ENCODE data around the gene AREL1. TPM values are rescaled to one million over a fixed set of nuclear protein-coding genes. Genes with fewer than 3 reads are reported as not detected.
A peak's percentile ranks its signal among the peaks of the same experiment; 100 is the strongest.

The AREL1 gene
- polyA plus RNA-seq, 12 donors, result 15.4 to 25.0 (median 19.9) TPM; not detected in 1

DNA sequence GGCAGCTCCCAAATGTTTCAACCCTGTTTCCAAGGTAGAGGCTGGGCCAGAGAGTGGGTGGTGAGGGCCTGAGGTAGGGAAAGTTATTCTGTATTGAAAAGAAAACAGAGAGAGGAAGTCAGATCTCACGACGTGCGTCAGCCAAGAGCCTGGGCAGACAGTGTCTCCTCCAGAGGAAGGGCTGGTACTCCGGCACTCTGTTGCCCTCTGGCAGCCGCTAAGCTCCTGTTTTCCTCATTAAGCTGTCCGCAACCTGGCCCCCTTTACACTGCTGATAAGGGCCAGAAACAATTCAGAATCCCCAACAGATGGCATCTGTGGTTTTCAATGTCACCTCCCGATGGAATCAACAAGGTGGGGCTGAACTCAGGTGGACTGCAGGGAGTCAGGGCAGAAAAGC, 74.8 kb downstream of the AREL1 start:
- DNase-seq, result no peak

DNA sequence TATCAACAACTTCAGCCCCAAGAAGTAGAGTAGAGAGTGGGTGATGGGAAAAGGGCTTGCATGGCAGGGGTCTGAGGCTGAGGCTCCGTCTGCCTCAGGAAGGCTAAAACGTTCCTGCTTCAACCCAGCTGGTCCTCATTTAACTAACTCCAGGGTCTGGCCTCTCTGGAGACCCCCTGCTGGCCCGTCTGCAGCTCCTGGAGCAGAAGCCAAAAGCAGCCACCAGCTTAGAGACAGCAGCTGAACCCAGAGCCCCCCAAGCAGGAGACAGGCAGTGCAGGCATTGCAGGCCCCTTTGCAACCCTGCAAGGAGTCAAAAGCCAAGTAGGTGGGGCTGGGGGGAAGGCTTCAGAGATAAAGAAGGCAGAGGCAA, 75.7 kb downstream of the AREL1 start:
- no peak for DNase-seq

DNA sequence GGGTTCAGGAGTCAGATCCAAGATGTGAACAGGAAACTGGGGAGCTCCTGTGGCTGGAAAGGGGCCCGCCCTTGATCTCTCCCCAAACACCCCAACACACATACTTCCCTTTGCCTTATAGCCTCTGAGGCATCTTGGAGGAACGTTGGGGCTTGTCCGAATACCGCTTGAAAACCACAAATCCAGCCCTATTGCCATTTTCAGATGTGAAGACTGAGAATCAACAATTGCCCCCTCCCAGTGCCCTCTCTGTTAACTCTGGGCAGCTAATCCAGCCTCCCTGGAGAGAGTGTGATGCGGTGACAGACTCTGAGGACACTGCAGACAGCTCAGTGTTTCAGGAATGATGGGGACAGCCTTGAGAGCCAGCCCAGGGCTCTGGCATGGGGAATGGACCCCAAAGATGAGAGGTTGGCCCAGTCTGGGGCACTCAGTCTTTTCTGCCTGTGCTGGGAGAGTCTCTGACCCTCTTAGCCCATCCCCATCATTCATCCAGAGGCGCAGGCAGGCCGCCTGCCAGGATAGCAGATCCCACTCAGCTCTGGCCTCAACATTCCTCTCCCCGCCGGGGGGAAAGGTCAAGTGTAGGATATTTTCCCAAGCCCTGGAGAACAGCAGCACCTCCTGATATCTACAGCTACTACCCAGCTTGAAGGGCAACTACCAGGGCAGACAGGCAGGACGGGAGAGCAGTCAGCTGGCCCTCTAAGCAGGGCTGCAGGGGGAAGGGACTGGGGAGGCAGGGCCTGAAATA, 76.3 kb downstream of the AREL1 start:
- no peak for DNase-seq

DNA sequence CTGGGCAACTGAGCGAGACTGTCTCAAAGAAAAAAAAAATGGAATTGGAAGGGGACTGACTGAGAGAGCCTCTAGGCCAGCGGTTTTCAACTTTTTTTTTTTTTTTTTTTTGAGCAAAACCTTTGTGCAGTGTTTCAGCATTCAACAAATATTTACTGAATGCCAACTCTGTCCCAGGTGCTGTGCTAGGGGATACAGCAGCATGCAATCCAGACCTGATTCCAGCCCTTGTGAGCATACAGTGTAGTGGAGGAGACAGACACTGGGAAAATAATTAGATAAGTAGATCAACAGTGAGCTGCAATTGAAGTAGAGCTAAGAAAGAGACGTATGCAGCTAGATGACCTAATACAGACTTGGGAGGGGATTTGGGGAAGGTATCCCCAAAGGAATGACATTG, 77.0 kb downstream of the AREL1 start:
- DNase-seq, result no peak

DNA sequence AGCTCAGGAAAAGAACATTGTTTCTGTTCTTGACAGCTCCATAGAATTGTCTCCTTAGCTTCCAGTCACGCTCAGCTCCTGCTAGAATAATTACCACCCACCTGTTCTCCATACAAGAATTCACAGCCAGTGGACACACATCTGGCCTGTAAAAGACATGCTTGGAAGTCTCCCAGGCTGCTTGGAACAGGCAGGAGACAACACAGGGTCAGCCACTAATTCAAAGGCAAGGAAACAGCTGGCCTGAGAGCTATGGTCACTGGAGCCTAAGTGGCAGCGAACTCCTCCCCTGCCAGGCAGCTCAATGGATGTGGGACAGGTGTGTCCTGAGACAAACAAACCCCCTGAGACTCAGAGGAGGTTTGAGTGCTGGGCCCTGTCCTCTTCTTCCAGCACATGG, 77.9 kb downstream of the AREL1 start:
- peak; percentile 84 for DNase-seq

DNA sequence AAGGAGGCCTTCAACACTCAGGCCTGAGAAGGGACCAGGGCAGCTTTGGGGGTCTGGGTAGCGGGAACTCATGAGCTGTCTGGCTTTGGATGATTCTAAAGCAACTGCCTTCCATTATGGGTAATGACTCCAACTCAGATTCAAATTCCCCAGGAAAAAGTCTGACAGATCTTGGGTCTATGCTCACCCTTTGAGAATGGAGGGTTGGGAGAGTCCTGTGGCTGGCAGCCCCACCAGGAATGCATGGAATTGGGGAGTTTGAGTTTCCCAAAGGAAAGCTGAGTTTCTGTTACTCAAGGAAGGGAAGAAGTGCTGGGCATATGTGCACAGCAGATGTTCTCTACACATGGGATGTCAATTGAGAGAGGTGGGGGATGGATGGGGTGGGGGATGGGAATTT, 78.4 kb downstream of the AREL1 start:
- no peak for DNase-seq

DNA sequence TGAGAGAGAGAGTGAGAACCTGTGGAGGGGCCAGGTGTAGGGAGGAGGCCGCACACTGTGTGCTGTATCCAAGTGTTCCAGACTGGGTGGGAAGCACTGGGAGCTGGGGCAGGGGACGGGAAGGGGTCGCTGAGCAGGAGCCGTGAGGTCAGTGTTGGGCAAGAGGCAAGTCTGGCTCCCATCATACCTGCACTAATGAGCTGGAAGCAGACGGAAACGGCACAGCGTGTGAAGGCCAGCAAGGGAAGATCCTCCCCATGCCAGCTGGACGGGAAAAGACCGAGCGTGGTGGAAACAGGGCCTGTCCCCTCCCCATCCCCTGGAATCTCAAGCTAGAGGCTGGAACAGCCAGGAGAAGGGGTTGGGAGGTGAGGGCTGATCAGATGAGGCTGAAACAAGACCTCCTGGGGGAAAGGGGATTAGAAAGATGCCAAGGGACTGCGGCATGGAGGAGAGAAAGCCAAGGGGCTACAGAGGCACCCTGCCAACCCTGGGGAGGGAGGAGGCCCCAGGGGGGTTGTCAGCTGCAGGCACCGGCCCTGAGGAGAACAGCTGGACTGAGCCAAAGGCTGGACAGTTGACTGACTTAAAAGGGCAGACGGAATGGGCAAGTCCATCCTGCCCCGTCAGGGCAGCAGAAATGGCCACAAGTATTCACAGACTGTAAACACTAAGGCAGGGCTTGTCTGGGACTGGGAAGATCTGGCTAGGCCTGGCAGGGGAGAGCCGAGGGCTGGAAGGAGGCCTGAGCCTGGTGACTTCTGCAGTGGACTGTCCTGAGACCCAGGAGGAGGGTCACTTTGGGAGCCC, 81.8 kb downstream of the AREL1 start:
- DNase-seq, result no peak

DNA sequence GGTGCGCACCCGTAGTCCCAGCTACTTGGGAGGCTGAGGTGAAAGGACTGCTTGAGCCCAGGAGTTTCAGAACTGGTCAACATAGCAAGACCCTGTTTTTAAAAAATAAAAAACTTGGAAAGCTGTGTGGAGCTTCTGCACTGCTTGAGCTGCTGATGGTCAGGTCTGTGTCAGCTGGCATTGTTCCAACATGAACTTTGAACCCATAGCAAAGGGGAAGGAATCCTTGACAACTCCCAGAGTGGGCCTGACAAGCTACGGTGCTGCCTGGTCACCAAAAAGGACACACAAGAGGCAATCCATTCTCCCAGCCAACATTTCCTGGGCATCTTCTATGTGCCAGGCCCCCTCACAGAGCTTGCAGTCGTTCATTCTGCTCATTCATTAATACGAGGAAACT, 84.5 kb downstream of the AREL1 start:
- no peak for DNase-seq

DNA sequence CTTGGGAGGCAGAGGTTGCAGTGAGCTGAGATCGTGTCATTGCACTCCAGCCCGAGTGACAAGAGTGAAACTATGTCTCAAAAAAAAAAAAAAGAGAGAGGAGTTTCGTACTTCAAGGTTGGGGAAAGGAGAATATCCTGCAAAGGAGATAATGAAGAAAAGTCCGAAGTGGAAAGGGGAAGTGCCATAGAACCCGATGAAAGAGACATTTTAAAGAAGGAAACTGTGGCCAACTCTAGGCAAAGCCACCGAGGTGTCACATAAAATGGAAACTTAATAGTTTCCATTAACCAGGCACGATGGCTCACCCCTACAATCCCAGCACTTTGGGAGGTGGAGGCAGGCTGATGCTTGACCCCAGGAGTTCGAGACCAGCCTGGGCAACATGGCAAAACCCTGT, 85.8 kb downstream of the AREL1 start:
- no peak for DNase-seq

DNA sequence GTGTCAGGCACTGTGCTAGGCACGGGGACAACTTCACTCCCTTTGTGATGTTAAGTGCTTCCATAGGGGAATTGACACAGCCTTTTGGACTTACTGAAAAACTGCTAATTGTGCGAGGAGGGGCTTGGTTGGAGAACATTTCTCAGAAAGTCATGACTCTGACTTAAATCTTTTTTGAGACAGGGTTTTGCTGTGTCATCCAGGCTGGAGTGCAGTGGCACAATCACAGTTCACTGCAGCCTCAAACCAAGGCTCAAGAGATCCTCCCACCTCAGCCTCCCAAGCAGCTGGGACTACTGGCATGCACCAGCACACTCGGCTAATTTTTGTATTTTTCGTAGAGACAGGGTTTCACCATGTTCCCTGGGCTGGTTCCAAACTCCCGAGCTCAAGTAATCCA, 90.6 kb downstream of the AREL1 start:
- no peak for DNase-seq

DNA sequence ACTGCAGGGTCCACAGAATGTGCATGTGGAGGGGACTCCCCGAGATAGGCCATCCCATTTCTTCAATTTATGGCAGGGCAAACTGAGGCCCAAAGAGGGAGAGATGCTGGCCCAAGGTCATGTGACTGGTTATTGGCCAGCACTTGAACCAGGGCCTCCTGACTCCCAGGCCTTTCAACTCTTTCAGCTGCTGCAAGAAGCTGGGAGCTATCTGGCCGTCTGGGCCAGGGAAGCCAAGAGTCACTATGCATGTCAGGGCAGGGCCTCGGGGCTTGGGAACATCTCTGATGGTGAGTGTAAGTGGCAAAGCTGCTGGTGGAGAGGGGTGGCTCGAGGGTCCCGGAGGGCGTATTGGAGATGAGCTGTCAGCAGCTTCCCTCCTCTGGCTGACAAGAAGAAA, 91.3 kb downstream of the AREL1 start:
- no peak for DNase-seq

DNA sequence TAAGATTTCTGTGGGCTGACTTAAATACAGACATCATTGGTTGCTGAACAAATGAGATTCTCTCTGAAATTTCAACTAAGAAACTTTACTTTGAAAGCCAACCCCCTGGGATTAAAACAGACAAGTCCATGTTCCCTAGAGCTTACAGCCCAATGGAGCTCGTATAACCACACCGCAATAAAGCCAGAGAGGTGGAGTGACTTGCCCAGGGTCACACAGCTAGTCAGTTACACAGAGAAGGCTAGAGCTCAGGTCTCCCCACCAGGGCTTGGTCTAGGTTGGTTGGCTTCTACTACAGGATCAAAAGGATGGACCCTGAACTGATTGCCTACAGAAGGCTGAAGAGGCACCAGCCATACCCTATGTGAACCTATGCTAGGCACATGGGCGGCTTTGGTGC, 92.0 kb downstream of the AREL1 start:
- no peak for DNase-seq

DNA sequence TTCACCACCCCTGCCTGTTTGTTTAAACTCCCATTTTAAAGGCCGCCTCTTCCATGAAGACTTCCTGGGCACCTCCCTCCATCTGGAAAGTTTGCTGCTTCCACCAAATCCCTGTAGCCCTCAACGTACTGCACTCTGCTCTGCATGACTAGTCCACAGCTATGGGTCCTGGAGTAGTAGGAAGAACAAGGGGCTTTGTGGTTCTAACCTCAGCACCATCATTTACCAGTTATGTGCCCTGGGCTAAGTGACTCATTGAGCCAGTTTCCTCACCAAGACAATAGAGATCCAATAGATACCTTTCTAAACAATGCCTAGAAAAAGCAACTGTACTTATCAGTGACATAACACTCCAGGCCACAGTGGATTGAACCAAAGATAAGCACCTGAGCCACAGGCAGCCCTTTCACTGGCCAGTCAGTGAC, 92.4 kb downstream of the AREL1 start:
- DNase-seq, result no peak

DNA sequence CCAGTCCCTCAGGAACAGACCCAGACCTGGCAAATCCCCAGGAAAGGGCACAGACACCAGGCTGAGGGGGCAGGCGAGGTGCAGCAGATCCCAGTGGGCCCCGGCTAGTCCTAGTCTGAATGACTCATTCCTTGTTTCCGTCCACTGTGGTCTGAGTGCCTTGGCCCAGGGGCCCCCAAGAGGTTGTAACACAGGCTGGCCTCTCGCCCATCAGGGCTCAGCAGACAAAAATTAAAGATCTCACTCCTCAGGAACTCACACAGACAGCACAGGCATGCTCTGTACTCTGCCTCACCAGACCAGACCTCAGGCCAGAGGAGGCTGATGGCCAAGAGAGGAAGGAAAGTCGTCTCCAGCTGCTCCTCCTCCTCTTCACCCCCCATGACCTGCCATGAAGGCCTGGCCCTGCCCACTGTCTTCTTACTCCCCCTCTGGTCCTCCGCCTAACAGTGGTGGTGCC, 93.2 kb downstream of the AREL1 start:
- DNase-seq, result no peak

DNA sequence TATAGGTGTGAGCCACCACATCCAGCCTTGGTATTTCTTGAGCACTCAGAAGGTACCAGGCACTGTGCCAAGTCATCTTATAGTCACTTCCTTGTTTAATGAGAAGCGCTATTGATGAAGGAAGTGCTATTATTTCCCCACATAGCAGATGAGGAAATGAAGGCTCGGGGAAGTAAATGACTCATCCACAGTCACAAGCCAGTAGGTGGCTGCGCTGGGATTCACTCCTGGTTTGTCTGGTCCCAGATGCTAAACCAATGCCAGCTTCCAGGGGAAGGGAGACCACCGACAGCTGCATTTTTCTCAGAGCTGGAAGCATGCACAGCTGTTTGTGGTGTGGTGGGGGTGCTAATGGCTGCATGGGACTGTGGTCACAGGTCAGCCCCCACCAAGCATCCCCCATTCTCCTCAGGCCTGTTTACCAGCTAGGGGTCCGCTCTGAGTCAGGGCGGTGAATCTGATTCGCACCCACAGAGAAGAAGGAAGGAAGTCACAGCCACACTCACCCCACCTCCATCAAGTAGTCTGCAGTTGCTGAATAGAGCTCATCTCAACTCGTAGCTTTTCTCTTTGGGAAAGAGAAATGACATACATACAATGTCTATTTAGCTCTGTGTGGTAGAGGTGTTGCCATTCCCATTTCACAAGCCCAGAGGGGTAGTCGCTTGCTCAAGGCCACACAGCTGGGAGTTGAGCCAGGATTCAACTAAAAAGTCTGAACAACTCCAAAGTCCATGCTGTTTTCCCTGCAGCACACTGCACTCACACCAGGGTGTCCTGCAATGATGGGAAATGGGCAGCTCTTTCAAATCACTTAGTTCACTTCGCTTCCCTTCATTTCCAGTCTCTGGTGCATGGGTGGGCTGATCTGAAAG, 94.6 kb downstream of the AREL1 start:
- no peak for DNase-seq

DNA sequence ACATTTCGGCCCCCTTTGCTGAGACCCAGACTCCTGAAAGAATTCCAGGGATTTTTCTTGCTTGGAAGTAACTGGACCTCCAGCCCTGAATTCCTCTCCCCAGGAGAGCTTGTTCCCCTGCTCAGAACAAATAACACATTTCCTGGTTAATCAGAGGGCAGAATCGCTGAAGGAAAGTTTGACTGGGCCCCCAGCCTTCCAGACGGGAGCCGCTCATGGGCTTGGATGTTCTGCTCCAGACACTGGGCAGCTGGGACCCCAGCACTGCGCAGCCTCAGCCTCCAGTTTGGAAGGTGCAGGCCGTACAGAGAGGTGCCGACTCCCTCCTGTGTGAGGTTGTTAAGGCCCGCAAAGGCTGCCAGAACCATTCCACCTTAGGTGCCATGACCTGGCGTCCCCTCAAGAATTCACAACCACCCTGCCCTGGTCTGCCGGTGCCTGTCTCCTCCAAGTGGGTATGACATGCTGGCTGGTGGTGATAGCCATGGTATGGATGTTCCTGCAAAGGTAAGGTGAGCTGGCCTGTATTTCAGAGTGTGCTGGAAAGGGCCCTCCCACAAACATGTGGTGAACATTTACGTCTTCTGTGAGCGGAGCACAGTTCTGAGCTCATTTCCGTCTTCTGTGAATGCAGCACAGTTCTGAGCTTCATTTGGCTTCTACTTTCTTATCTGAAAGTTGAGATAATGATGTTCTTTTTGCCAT, 95.7 kb downstream of the AREL1 start:
- DNase-seq, result no peak

DNA sequence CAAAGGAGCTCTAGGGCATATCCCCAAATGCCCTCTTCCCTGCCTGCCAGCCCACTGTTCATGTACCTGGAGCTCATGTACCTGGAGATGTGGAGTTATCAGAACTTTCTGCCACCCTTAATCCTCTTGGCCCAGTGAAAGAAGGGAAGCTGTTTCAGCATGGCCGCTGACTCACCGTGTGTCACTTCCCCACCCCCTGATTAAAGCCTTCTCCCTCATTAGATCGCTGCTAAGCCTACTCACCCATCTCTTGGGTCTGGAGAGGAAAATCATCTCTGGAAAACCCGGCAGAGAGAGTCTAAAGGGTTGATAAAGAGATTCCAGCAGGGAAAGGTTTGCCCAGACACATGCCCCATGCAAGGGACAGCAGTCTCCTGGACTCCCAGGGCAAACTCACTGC, 96.4 kb downstream of the AREL1 start:
- no peak for DNase-seq

DNA sequence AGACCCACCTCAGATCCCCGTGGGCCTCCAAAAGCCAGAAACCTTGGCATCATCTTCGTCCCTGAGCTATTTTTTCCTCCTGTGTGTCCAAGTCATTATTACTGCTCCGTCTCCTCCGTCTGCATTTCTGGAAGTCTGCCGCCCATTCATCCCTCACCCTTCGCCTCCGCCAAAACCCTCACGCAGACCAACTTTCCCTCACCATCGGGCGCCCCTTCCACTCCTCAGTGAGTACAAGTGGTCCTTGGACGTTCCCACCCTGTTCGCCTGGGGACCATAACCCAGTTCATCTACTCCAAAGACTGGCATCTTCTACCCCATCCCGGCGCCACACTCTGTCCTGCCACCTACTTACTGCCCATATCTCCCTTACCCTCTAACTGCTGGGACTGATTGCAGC, 97.1 kb downstream of the AREL1 start:
- DNase-seq, result no peak

DNA sequence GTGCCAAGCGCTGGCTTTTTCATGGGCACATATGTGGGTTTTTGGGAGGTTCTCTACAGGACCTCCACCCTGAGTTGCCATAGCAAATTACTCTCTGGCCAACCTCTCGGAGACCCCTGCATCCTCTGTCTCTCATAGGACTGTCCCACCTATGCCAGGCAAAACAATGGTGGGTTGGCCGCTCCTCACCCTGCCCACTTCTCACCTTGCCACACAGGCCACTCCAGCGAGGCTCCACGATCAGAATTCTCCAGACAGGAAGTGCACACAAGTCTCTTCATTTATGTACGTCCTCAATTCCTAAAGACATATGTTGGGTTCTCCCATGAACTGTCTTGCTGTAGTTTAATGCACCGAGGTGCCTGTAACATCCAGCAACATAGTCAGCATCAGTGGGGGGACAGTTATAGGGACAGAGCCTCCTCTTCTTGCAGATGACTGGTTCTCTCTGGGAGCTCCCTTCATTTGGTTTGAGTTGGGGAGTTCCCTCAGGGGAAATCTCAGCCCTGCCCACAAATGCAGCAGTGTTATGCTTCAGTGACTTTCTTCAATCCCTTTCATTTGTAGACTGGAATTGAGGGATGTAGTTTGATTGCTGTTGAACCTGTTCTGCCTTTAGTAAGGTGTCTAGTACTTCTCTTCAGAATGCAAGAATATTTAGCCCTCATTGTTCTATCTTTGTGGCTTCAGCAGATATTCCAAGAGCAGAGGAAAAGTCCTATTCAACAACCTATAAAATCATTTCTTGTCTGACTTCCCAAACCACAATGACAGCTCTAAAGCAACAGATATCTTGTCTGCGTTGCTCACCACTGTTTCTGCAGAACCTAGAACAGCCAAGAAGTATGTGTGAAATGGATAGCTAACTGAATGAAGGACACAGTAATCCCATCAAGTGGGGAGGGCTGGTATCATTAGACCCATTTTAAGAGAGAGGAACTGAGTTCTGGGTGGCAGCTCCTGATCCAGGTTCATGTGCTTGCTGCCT, 98.1 kb downstream of the AREL1 start:
- DNase-seq, result no peak

DNA sequence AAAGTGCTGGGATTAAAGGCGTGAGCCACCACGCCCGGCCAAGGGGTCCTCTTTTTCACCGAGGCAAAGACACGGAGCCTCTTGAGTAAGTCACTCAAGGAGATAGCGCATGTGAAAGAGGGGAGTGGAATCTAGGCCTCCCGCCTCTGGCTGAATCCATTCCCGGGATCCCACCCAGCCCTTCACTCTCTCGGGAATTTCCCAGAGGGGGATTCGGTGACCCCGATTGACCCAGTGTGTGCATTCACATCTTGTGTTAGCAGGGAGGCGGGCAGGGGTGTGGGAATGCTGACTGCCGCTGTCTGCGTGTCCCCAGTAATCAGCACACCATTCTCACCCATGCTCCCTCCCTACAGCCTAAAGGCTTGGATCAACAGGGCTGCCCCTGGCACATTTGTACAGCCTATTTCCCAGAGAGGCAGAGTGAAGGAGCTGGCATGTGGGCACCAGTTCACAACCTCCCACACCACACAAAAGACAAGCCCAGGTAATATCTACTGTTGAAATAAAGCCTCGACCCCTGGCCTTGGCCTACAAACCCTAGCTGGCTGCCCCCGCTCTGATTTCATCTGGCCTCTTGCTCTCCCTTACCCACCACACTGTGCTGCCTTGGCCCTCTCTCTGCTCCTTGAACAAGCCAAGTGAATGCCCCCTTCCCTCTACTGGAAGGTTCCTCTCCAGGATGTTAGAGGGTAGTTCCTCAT, 99.5 kb downstream of the AREL1 start:
- DNase-seq, result no peak

Measured in muscle of arm (tissue), 12 donors.